ENCODE results near the gene ZNF526. TPM values are rescaled to one million over a fixed set of nuclear protein-coding genes. Genes with fewer than 3 reads are reported as not detected.

The ZNF526 gene
- total RNA-seq, 1 experiment from 2014 or later: 21.3 TPM

DNA sequence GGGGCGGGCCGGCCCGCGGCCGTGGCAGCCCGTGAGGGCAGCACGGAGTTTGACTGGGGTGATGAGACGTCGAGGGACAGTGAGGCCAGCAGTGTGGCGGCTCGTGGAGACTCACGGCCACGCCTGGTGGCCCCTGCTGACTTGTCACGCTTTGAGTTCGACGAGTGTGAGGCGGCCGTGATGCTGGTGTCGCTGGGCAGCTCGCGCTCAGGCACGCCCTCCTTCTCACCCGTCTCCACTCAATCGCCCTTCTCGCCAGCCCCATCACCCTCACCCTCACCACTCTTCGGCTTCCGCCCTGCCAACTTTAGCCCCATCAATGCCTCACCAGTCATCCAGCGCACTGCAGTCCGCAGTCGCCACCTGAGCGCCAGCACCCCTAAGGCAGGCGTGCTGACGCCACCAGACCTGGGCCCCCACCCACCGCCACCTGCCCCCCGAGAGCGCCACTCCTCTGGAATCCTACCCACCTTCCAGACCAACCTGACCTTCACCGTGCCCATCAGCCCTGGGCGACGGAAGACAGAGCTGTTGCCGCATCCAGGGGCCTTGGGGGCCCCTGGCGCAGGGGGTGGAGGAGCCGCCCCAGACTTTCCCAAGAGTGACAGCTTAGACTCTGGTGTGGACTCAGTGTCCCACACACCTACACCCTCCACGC is 53.4 kb downstream of the ZNF526 start:
- BruUV-seq (replicated peaks): no TSS peak
- TF ChIP-seq, protein P1, sequence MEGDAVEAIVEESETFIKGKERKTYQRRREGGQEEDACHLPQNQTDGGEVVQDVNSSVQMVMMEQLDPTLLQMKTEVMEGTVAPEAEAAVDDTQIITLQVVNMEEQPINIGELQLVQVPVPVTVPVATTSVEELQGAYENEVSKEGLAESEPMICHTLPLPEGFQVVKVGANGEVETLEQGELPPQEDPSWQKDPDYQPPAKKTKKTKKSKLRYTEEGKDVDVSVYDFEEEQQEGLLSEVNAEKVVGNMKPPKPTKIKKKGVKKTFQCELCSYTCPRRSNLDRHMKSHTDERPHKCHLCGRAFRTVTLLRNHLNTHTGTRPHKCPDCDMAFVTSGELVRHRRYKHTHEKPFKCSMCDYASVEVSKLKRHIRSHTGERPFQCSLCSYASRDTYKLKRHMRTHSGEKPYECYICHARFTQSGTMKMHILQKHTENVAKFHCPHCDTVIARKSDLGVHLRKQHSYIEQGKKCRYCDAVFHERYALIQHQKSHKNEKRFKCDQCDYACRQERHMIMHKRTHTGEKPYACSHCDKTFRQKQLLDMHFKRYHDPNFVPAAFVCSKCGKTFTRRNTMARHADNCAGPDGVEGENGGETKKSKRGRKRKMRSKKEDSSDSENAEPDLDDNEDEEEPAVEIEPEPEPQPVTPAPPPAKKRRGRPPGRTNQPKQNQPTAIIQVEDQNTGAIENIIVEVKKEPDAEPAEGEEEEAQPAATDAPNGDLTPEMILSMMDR (conservative IDR thresholded peaks at IDR 0.05; ENCODE audit: low read depth, low read length): no peak
- no peak for TF ChIP-seq EZH2 (IDR thresholded peaks at IDR 0.05; ENCODE audit: borderline replicate concordance, low read depth, low read length, poor library complexity, severe bottlenecking)

DNA sequence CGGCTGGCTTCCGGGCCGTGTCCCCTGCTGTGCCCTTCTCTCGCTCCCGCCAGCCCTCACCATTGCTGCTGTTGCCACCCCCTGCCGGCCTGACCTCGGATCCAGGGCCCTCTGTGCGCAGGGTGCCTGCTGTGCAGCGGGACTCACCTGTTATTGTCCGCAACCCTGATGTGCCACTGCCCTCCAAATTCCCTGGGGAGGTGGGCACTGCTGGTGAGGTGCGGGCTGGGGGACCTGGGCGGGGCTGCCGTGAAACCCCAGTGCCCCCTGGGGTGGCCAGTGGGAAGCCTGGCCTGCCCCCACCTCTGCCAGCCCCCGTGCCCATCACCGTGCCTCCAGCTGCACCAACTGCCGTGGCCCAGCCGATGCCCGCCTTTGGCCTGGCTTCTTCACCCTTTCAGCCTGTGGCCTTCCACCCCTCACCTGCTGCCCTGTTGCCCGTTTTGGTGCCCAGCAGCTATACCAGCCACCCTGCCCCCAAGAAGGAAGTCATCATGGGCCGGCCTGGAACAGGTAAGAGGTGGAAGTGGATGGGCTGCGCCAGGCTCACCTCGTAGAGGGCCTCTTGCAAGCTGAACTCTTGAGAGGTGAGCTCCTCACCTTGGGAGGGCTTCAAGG is 54.1 kb downstream of the ZNF526 start:
- intact Hi-C loops (cut with micrococcal nuclease; ENCODE audit: unreplicated experiment): no loop called here
- TF ChIP-seq EZH2 (IDR thresholded peaks at IDR 0.05; ENCODE audit: borderline replicate concordance, low read depth, low read length, poor library complexity, severe bottlenecking): no peak
- TF ChIP-seq, protein P1 (conservative IDR thresholded peaks at IDR 0.05; ENCODE audit: low read depth, low read length): no peak
- Histone ChIP-seq H3K27ac (ENCODE audit: low read depth, low read length, poor library complexity, severe bottlenecking) (no peak overlapping the region), H3K4me3 (ENCODE audit: low read depth, low read length, poor library complexity, severe bottlenecking) (no peak overlapping the region), H3K27me3 (replicated peaks; ENCODE audit: insufficient read depth, low read depth, low read length, poor library complexity) (no peaks in the 10 kb centered on the region), H3K4me1 (ENCODE audit: insufficient read depth, low read length, poor library complexity, severe bottlenecking) (peaks cover 27% of the 10 kb centered on the region), H3K9me3 (ENCODE audit: low read depth, low read length, poor library complexity, severe bottlenecking) (no peaks in the 10 kb centered on the region), H3K36me3 (ENCODE audit: insufficient read depth, low read length, poor library complexity, severe bottlenecking) (peaks cover 8% of the 10 kb centered on the region)
- POLR2A ChIA-PET (ENCODE audit: low non-redundant PET): no interaction called here
- CTCF ChIA-PET: no interaction called here
- no peak for DNase-seq (ENCODE audit: low spot score)
- BruUV-seq (replicated peaks): no TSS peak

More for the DNA sequence above, 53.4 kb downstream of the ZNF526 start:
- H3K4me1 ChIP-seq (ENCODE audit: insufficient read depth, low read length, poor library complexity, severe bottlenecking): peaks cover 22% of the 10 kb centered on the region
- peaks cover 8% of the 10 kb centered on the region for H3K36me3 ChIP-seq (ENCODE audit: insufficient read depth, low read length, poor library complexity, severe bottlenecking)
- no peak for DNase-seq (ENCODE audit: low spot score)
- no peak overlapping the region for H3K27ac ChIP-seq (ENCODE audit: low read depth, low read length, poor library complexity, severe bottlenecking)
- no peaks in the 10 kb centered on the region for H3K9me3 ChIP-seq (ENCODE audit: low read depth, low read length, poor library complexity, severe bottlenecking)
- intact Hi-C loops (cut with micrococcal nuclease; ENCODE audit: unreplicated experiment): no loop called here
- no peak overlapping the region for H3K4me3 ChIP-seq (ENCODE audit: low read depth, low read length, poor library complexity, severe bottlenecking)
- POLR2A ChIA-PET (ENCODE audit: low non-redundant PET): no interaction called here
- CTCF ChIA-PET: no interaction called here
- H3K27me3 ChIP-seq (replicated peaks; ENCODE audit: insufficient read depth, low read depth, low read length, poor library complexity): no peaks in the 10 kb centered on the region

DNA sequence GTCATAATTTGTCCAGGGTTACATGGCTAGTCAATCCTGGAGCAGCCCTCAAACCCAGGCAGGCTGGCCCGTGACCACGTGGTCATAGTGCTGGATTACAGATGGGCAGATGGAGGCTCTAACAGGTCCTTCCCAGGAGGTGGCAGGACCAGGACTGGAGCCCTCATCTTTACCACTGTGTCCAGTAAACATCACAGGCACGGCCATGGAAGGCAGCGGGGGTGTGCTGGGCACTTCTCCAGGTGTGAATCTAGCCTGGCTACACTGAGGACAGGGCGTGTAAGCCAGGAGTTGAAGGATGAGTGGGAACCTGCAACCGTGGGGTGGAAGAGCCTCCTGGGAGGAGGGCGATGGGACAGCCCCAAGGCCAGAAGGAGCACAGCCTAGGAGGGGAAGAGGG is 55.0 kb downstream of the ZNF526 start:
- Histone ChIP-seq H3K4me3 (ENCODE audit: low read depth, low read length, poor library complexity, severe bottlenecking) (no peak overlapping the region), H3K4me1 (ENCODE audit: insufficient read depth, low read length, poor library complexity, severe bottlenecking) (peaks cover 26% of the 10 kb centered on the region), H3K27ac (ENCODE audit: low read depth, low read length, poor library complexity, severe bottlenecking) (peak overlapping the region; percentile 34), H3K27me3 (replicated peaks; ENCODE audit: insufficient read depth, low read depth, low read length, poor library complexity) (no peaks in the 10 kb centered on the region), H3K9me3 (ENCODE audit: low read depth, low read length, poor library complexity, severe bottlenecking) (no peaks in the 10 kb centered on the region), H3K36me3 (ENCODE audit: insufficient read depth, low read length, poor library complexity, severe bottlenecking) (peaks cover 8% of the 10 kb centered on the region)
- BruUV-seq (replicated peaks): no TSS peak
- ChIA-PET CTCF (no interaction called here), POLR2A (ENCODE audit: low non-redundant PET) (no interaction called here)
- DNase-seq (ENCODE audit: low spot score): no peak
- intact Hi-C loops (cut with micrococcal nuclease; ENCODE audit: unreplicated experiment): no loop called here
- TF ChIP-seq, protein P1 (conservative IDR thresholded peaks at IDR 0.05; ENCODE audit: low read depth, low read length): no peak

Measured in A673 (cell line).